GM13977 (cell line): Measurements from ENCODE around the gene NEK9.
"Not testable (repeated sequence)": the region's sequence is repeated elsewhere in the genome, so short reads cannot be mapped to it uniquely, and the experiment has no call there.

ENCODE experiments used
- DNase-seq: peaks from one replicate; pipeline ENCODE4 v3.0.0; 2012; ENCODE audit warnings: low spot score
- CTCF ChIP-seq: IDR thresholded peaks from 2 replicates; pipeline ENCODE4 v1.5.1; 2012; ENCODE audit warnings: mild to moderate bottlenecking, control low read depth; ENCODE audit not compliant: insufficient read depth; ENCODE audit errors: extremely low read depth, missing control alignments
- in situ Hi-C: fragments of 300-500 bp; cut with MboI; formaldehyde crosslinking; loops from one replicate; pipeline ENCODE4 v1.12.0; 2022; ENCODE audit warnings: low sequenced_read_pairs, low pct_unique_long_range_greater_than_20kb, mixed read lengths, inconsistent platforms; ENCODE audit not compliant: unreplicated experiment

Gene NEK9

DNA sequence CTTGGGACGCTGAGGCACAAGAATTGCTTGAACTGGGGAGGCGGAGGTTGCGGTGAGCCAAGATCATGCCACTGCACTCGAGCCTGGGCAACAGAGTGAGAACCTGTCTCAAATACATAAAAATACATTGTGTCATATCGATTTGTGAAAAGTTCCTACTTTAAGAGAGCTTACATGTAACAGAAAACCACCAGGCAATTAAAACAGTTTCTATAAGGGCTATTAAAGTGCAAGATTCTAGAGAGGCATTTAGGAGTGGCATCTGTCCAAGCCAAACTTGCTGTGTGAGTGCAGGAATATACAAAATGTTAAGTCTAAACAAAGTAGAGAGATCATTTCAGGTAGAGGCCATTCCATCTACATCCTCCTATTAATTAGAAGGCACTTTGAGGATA is 1.7 kb upstream of the NEK9 start:
- no peak for TF ChIP-seq CTCF
- no peak for DNase-seq
- in situ Hi-C loops: loop anchor here (25.0 kb wide), 1 partner anchor 359 kb away; no protein-coding TSS in a partner anchor

DNA sequence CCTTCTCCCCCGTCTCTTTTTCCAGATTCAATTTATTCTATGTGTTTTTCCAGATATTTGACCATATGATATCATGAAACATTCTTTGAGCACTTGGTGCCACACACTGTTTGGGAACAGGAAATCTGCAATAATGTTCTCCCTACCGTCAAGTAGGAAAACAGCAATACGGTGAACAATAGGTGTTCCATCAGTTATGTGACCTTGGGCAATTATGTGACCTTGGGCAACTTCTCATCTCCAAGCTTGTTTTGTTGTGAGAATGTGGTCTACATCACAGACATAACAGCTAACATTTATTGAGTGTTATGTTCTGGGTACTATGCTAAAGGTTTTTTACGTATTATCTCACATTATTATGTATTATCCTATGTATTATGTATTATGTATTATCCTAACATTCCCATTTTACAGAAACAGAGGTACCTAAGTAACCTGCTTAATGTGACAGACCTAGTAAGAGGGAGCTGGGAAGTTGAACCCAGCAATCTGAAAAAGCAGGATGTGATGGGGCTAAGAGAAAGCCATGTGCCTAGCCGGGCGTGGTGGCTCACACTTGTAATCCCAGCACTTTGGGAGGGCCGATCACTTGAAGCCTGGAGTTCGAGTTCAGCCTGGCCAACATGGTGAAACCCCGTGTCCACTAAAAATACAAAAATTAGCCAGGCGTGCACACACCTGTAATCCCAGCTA is 1.2 kb upstream of the NEK9 start:
- in situ Hi-C loops: loop anchor here (25.0 kb wide), 1 partner anchor 359 kb away; no protein-coding TSS in a partner anchor
- no peak for TF ChIP-seq CTCF
- DNase-seq: no peak

DNA sequence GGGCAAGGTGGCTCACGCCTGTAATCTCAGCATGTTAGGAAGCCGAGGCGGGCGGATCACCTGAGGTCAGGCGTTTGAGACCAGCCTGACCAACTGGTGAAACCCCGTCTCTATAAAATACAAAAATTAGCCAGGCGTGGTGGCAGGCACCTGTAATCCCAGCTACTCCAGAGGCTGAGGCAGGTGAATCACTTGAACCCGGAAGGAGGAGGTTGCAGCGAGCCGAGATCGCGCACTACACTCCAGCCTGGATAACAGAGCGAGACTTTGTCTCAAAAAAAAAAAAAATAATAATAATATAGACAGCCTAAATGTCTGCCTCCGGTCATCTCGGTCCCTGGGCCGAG is 599 bp upstream of the NEK9 start:
- not testable (repeated sequence) for DNase-seq
- in situ Hi-C loops: loop anchor here (25.0 kb wide), 1 partner anchor 360 kb away; no protein-coding TSS in a partner anchor

DNA sequence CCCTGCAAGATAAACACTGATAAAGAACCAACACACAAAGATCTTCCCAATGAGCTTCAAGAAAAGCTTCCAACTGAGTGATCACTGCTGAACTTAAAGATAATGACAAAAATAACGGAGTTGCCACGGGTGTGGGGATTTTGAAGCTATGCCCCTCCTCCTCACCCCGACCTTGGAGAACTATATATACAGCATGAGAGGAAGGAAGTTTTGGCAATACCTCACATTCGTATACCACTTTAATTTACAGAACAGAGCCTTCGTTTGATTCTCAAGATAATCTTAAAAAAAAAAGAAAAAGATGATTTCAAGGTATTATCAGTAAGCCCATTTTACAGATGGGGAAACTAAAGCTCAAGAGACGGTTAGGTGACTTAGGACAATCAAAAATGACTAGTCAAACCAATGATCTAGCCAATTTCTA is 715 bp downstream of the NEK9 start:
- no peak for TF ChIP-seq CTCF
- in situ Hi-C loops: loop anchor here (25.0 kb wide), 1 partner anchor 361 kb away; no protein-coding TSS in a partner anchor
- DNase-seq: peak; percentile 36

DNA sequence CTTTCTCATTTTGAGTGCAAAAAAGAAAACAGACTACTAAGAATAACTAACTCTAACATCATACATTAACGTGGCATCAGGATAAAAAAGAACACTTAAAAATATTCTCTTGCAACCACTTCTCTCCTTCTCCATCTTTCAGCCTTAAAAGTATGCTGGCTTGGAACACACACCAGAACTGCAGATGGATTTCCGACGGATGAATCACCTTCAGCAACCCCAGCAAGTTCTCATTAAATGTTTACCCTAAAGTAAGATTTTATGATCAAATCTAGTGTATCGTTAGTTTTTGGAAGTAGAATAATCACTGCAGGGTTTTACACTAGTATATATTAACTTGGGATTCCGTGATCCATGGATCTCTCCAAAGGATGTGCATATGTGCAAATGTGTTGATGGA is 1.2 kb downstream of the NEK9 start:
- TF ChIP-seq CTCF: no peak
- in situ Hi-C loops: loop anchor here (25.0 kb wide), 1 partner anchor 362 kb away; no protein-coding TSS in a partner anchor
- DNase-seq: no peak

GRCh38 chr14:75123991-75124390 is 2.9 kb downstream of the NEK9 start:
- TF ChIP-seq CTCF: no peak
- in situ Hi-C loops: no loop called here
- DNase-seq: peak; percentile 32

GRCh38 chr14:75121552-75121951 is 5.3 kb downstream of the NEK9 start:
- TF ChIP-seq CTCF: no peak
- in situ Hi-C loops: no loop called here
- no peak for DNase-seq
